Ammon's horn (tissue), 1 donor: ENCODE results near the gene KRTAP10-2.
"Not testable (repeated sequence)": the region's sequence is repeated elsewhere in the genome, so short reads cannot be mapped to it uniquely, and the experiment has no call there.

Source experiments
- DNase-seq: peaks from one replicate; pipeline ENCODE4 v3.0.0-alpha.2; 2016; ENCODE audit warnings: low spot score

Gene KRTAP10-2

DNA sequence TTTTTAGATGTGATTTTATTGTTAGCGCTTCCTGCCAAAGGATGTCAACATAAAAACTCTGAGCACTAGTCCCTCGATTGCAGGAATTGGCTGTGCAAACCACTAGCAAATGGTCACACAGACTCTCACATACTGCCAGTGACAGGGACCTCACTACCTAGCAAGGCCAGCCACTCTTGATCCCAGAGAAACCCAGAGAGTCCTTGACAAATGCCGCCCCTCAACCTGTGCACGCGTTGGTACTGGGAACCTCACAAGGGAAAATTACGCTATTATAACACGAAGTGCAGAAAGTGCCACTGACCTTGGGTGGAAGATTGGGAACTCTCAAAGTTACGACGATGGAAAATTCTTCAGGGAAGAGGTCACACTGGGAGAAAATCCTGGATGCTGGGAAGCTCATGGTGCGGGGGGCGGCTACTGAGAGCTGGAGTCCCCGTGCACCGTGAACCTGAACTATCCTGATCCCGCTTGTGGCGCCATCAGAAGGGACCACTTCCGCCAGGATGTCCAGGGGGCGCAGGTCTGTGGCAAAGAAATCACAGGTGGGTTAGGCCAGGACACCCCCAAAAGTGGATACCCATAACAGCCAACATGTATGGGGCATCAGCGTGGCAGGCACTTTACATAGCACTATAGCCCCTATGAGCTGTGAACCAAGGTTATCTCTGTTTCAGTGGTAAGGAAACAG lies 16.3 kb upstream of the KRTAP10-2 start:
- DNase-seq = no peak

DNA sequence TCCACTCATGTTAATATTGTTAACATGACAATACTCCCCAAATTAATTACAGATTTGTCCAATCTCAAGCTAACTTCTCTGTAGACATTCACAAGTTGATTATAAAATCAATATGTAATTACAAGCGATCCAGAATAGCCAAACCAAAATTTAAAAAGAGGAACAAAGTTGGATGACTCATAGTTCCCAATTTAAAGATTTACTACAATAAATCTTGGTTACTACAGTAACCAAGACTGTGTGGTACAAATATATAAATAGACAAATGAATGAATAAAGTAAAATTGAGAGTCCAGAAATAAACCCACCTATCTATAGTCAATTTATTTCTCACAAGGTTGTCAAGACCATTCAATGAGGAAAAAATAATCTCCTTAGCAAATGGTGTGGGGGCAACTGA lies 15.1 kb upstream of the KRTAP10-2 start:
- no peak for DNase-seq

- no peak for DNase-seq
These were observed 13.7 kb upstream of the KRTAP10-2 start for GRCh38 chr21:44564886-44565598.

GRCh38 chr21:44564099-44564498 lies 12.8 kb upstream of the KRTAP10-2 start:
- no peak for DNase-seq

GRCh38 chr21:44558695-44559094 lies 7.4 kb upstream of the KRTAP10-2 start, which contains the start of gene KRTAP10-3:
Gene KRTAP10-3 (minus strand): TSS chr21:44558795. CDS start chr21:44558715, 80 bp downstream.
- DNase-seq = no peak

DNA sequence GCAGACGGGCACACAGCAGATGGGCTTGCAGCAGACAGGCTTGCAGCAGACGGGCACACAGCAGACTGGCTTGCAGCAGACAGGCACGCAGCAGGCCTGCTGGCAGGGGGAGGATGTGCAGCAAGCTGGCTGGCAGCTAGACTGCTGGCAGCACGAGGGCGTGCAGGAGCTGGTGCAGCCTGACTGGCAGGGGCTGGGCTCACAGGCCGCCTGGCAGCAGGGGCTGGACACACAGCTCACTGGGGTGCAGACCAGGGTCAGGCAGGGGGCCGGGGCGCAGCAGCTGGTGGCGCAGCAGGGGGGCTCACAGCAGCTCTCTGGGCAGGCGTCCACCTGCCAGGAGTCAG lies 7.0 kb upstream of the KRTAP10-2 start:
- not testable (repeated sequence) for DNase-seq

GRCh38 chr21:44557491-44558328 lies 6.4 kb upstream of the KRTAP10-2 start:
- DNase-seq = no peak

- no peak for DNase-seq
These were observed 5.6 kb upstream of the KRTAP10-2 start for GRCh38 chr21:44556879-44557278.

GRCh38 chr21:44555200-44555875 lies 4.0 kb upstream of the KRTAP10-2 start:
- DNase-seq = no peak

GRCh38 chr21:44552681-44553080 lies 1.4 kb upstream of the KRTAP10-2 start:
- DNase-seq = no peak

DNA sequence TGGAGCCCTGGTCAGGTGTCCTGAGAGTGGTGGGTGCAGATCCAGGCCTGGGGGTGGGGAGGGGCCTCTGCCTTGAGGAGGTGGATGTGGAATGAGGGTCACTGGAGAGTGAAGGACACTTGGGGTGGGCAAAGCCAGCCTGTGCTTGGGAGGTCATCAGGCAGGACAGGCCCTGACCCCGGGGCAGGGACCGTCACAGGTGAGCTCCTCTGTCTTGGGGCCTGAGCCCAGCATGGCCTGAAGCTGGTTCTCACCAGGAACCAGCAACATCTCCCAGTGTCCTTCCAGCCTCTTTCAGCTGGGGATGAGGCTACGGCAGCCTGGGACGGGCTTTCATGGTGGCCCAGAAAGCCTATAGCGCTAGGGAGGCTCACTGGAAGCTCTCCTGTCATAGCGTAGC lies 831 bp upstream of the KRTAP10-2 start:
- DNase-seq = no peak

GRCh38 chr21:44550807-44551206 lies 498 bp downstream of the KRTAP10-2 start:
- DNase-seq = no peak

GRCh38 chr21:44550285-44550684 lies 1.0 kb downstream of the KRTAP10-2 start:
- DNase-seq = not testable (repeated sequence)

DNA sequence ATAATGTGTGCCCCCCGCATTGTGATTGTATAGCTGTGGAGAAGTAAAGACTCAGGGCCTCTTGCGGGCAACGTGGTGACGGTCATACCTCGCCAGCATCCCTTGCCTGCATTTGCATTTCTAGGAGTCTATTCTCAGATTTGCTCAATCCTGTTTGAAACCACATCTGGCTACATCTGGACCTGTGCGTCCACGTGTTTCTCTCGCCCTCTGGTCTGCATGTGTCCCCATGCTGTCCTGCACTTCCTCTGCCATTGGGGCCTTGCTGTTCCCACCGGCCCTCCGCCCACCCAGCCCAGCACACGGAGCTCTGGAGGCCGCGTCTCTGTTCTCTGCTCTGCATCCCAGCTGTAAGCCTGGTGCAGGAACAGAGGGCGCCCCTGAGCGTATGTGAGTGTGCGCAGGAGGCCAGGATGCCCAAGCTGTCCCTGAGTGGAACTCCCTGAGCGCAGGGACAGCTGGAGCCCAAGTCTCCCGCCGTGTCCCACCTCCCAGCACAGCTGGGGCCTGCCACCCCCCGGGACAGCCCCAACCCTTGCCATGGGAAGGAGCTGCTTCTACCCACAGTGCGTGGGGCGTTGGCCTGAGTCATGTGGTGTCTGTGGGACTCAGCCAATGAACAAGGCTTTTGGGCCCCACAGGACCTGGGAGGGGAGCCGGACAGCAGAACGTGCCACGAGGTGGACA lies 1.6 kb downstream of the KRTAP10-2 start:
- no peak for DNase-seq

- DNase-seq = no peak
These were observed 2.4 kb downstream of the KRTAP10-2 start for GRCh38 chr21:44548922-44549321.

DNA sequence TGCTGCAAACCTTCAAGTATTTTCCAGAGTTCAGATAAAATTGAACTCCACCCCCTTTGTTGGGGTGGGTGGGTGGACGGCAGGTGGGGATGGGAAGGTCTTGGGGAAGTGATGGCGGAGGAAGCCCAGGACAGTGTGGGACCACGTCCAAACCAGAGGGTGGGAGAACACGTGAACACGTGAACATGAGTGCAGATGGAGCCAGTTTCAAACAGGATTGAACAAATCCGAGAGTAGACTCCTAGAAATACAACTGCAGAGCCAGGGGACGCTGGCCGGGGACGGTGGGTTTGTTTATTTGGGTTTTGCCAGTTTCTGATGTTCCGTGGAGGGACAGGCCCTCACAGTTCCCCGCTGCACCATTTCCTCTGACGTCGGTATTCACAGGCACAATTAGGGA lies 2.9 kb downstream of the KRTAP10-2 start:
- no peak for DNase-seq

DNA sequence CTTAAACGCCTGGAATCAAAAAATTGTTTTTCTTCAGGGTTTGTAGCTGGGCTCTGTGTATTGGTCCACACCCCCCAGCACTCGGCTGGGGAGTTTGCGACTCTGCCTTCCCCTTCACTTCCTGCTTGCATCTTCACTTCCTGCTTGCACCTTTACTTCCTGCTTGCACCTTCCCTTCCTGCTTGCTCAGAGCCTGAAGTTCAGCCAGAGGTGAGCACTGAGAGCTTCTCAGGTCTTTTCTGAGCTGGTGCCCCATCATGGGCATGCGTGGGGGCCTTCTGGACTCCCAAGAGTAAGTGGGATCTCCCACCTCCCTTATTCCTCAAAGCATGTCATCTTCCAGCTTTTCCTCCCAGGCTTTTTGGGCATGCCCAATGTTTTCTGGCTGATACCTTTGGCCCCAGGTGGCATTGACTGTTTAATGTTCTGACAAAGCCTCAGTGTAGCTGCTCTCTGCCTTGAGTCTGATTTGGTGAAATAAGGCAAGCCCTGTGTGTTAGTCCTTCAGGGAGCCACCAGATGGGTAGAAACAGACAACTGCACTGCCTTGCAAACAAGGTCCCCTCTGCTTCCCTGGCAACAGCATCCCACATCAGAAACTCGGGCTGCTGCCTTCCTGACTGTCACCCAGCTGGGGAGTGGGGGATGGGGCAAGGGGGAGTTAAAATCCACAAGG lies 3.5 kb downstream of the KRTAP10-2 start:
- no peak for DNase-seq

GRCh38 chr21:44544566-44544965 lies 6.7 kb downstream of the KRTAP10-2 start:
- no peak for DNase-seq

- no peak for DNase-seq
These were observed 8.6 kb downstream of the KRTAP10-2 start for GRCh38 chr21:44542716-44543115.

GRCh38 chr21:44540741-44541288 lies 10.5 kb downstream of the KRTAP10-2 start:
- DNase-seq = no peak
